Aorta (tissue), 5 donors: ENCODE measurements around the gene CCDC92. TPM values are rescaled to one million over a fixed set of nuclear protein-coding genes. Genes with fewer than 3 reads are reported as not detected.

Experiments
- ATAC-seq: fragments of 200-7000 bp; cut with Tn5 transposase; one replicate; pipeline ENCODE4 v1.9.1; 2022; ENCODE audit warnings: moderate library complexity; ENCODE audit not compliant: low FRiP score
- DNase-seq, 2 donors: peaks; one replicate each; pipeline ENCODE4 v3.0.0-alpha.2; 2020
- H3K27ac ChIP-seq, 2 donors: one replicate each; pipeline ENCODE4 v1.5.1; 2013; ENCODE audit warnings: low read length in 2 of 2, mild to moderate bottlenecking in 2 of 2, moderate library complexity in 2 of 2, control low read depth in 1 of 2, inconsistent platforms in 1 of 2, low read depth in 1 of 2
- H3K27me3 ChIP-seq, 2 donors: one replicate each; pipeline ENCODE4 v1.6.1; 2013; ENCODE audit warnings: control low read depth in 1 of 2, low read length in 1 of 2, mild to moderate bottlenecking in 1 of 2, moderate library complexity in 1 of 2; ENCODE audit not compliant: insufficient read depth in 2 of 2, control insufficient read depth in 1 of 2
- H3K36me3 ChIP-seq, 2 donors: one replicate each; pipeline ENCODE4 v1.6.1; 2013; ENCODE audit warnings: control low read depth in 1 of 2, low read length in 1 of 2, mild to moderate bottlenecking in 1 of 2; ENCODE audit not compliant: insufficient read depth in 2 of 2, control insufficient read depth in 1 of 2
- H3K4me1 ChIP-seq, 2 donors: one replicate each; pipeline ENCODE4 v1.6.1; 2013; ENCODE audit warnings: low read length in 2 of 2, control low read depth in 1 of 2, mild to moderate bottlenecking in 1 of 2, moderate library complexity in 1 of 2; ENCODE audit not compliant: insufficient read depth in 2 of 2, control insufficient read depth in 1 of 2
- H3K4me3 ChIP-seq, 2 donors: one replicate each; pipeline ENCODE4 v1.5.1; 2013; ENCODE audit warnings: low read length in 2 of 2, control low read depth in 1 of 2, mild to moderate bottlenecking in 1 of 2
- H3K9me3 ChIP-seq: one replicate; pipeline ENCODE4 v1.6.1; 2013; ENCODE audit warnings: mild to moderate bottlenecking, low read length; ENCODE audit not compliant: control insufficient read depth
- WGBS, 2 donors: extraction: QIAGEN DNeasy Blood & Tissue Kit; methylation state at CpG; one replicate each; pipeline ENCODE4 v1.1.7; 2013; 5-methylcytosine and 5-hydroxymethylcytosine counted together
- intact Hi-C, 2 donors: fragments of 100-400 bp; cut with DNase I; formaldehyde crosslinking; loops; one replicate each; pipeline versions ENCODE4 v1.14.2 to v1.15.0; 2022
- polyA plus RNA-seq, 2 donors: library from polyadenylated mRNA; stranded (reverse); fragments of 200-250 nt; gene quantifications; one replicate each; pipeline ENCODE4 v1.2.3, GENCODE V29; 2013
- total RNA-seq, 2 donors: library from RNA; stranded (reverse); fragmentation: NEBNext Ultra II Directional; extraction: Animal tissue kit (Norgen Biotek cat#: 25700); gene quantifications; one replicate each; pipeline ENCODE4 v1.2.1, GENCODE V29; 2021
- donor health status: healthy with polysubstance abuse.
- donor health status: Bipolar disorder and iron deficiency.
- donor health status: DM: no; HTN: no; CAD: no.
- donor health status: DM: no; HTN: no; CAD: no.
- donor health status: DM: yes; HTN: yes; CAD: no.

Gene CCDC92
- total and polyA plus RNA-seq, 4 donors: 46.3 to 70.8 (median 59.4) TPM

DNA sequence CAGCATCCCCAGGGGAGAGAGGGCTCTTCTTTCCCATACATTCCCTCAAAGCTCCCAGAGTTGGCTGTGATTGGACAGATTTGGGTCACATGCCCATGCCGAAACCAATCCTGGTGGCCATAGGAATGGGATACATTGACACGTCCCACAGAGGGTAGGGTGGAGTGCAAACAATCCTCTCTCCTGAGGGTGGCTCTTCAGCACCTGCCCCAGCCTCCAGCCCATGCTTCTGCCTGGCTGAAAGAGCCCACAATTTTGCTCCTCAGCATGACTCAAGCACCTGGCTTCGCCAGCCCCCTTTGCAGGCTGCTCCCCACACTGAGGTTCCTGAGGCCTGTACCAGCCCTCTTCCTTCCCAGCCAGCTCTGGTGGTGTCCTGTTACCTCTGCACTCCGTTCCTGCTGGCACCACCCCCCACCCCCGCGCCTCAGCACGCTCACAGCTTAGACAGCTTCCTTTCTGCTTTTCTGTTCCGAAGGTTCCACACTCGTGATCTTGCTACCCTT, 71.7 kb downstream of the CCDC92 start:
- no peak for ATAC-seq

GRCh38 chr12:123899368-123899767, 73.3 kb downstream of the CCDC92 start:
- H3K27me3 ChIP-seq: no peaks in the 10 kb centered on the region
- WGBS, 2 donors: 85 to 86% methylated on average over 9 of the region's 9 CpGs
- H3K36me3 ChIP-seq: no peaks in the 10 kb centered on the region
- ATAC-seq (no peak), DNase-seq (peak in 1 of 2 donors; percentile 21)
- H3K27ac ChIP-seq: no peak overlapping the region
- H3K4me3 ChIP-seq: no peak overlapping the region
- H3K9me3 ChIP-seq: no peaks in the 10 kb centered on the region
- intact Hi-C loops: no loop called here
- no peaks in the 10 kb centered on the region for H3K4me1 ChIP-seq

More for the DNA sequence above, 71.7 kb downstream of the CCDC92 start:
- H3K27ac ChIP-seq: no peak overlapping the region
- H3K36me3 ChIP-seq: no peaks in the 10 kb centered on the region
- H3K4me3 ChIP-seq: no peak overlapping the region
- no peaks in the 10 kb centered on the region for H3K9me3 ChIP-seq
- no peaks in the 10 kb centered on the region for H3K27me3 ChIP-seq
- intact Hi-C loops: no loop called here
- DNase-seq: peak in 1 of 2 donors; percentile 68
- no peaks in the 10 kb centered on the region for H3K4me1 ChIP-seq
- WGBS, 2 donors: 49 to 50% methylated on average over 9 of the region's 9 CpGs

DNA sequence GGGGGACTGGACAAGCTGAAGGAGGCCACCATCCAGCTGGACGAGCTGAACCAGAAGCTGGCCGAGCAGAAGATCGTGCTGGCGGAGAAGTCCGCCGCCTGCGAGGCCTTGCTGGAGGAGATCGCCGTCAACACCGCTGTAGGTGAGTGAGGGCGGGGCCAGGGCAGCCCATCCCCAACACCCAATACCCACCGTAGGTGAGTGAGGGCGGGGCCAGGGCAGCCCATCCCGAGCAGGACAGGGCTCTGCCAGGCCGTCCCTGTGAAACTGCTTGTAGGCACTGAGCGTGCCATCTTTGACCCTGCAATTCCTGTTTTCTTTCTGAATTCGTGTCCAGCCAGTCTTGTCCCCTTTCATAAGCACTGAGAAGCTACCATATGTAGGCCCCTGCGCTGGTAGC, 74.0 kb downstream of the CCDC92 start:
- Histone ChIP-seq H3K27me3 (no peaks in the 10 kb centered on the region), H3K4me1 (no peaks in the 10 kb centered on the region), H3K9me3 (no peaks in the 10 kb centered on the region), H3K36me3 (no peaks in the 10 kb centered on the region), H3K4me3 (no peak overlapping the region), H3K27ac (no peak overlapping the region)
- peak in 1 of 2 donors; percentile 68 for DNase-seq
- intact Hi-C loops: no loop called here
- WGBS, 2 donors: 85% methylated on average over 18 of the region's 18 CpGs
- ATAC-seq: no peak

GRCh38 chr12:123897221-123897620, 75.4 kb downstream of the CCDC92 start:
- no peak overlapping the region for H3K27ac ChIP-seq
- ATAC-seq: no peak
- no peak overlapping the region for H3K4me3 ChIP-seq
- H3K9me3 ChIP-seq: no peaks in the 10 kb centered on the region
- peak in 1 of 2 donors; percentile 40 for DNase-seq
- 74 to 79% methylated on average over 5 of the region's 5 CpGs for WGBS, 2 donors
- intact Hi-C loops: no loop called here
- H3K4me1 ChIP-seq: no peaks in the 10 kb centered on the region
- no peaks in the 10 kb centered on the region for H3K27me3 ChIP-seq
- no peaks in the 10 kb centered on the region for H3K36me3 ChIP-seq

DNA sequence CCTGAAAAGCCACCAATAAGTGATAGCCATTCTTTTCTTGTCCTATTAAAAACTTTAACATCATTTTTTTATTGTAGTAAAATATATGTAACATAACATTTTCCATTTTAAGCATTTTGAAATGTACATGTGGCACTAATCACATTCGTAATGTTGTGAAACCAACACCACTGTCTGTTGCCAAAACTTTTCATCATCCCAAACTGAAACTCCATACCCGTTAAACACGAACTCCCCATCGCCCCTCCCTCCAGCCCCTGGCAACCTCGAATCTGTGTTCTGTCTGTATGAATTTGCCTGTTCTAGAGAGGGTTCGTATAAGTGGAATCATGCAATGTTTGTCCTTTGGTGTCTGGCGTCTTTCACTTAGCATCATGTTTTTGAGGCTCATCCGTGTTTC, 75.9 kb downstream of the CCDC92 start:
- Histone ChIP-seq H3K27ac (no peak overlapping the region), H3K27me3 (no peaks in the 10 kb centered on the region), H3K4me3 (no peak overlapping the region), H3K4me1 (no peaks in the 10 kb centered on the region), H3K9me3 (no peaks in the 10 kb centered on the region), H3K36me3 (no peaks in the 10 kb centered on the region)
- no peak for ATAC-seq
- intact Hi-C loops: no loop called here
- DNase-seq: peak in 1 of 2 donors; percentile 52
- 51% methylated on average over 8 of the region's 8 CpGs for WGBS, 2 donors

DNA sequence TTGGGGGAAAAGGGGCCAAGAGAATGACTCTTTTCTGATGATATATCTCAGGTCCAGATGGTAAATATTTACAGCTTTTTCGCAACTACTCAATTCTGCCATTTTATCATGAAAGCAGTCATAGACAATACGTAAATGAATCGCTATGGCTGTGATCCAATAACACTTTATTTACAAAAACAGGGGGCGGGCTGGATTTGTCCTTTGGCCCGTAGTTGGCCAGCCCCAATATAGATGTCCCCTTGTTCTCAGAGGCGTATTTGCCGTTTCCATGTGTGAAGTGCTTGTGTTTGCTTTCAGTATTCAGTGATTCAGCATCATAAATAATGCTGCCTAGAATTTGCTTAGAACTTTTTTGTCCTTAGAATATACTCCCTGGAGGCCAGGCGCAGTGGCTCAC, 77.2 kb downstream of the CCDC92 start:
- 89 to 92% methylated on average over 8 of the region's 8 CpGs for WGBS, 2 donors
- no peaks in the 10 kb centered on the region for H3K27me3 ChIP-seq
- H3K4me1 ChIP-seq: no peaks in the 10 kb centered on the region
- H3K27ac ChIP-seq: no peak overlapping the region
- no peak for ATAC-seq
- H3K36me3 ChIP-seq: no peaks in the 10 kb centered on the region
- DNase-seq: peak in 1 of 2 donors; percentile 5
- no peaks in the 10 kb centered on the region for H3K9me3 ChIP-seq
- H3K4me3 ChIP-seq: no peak overlapping the region
- intact Hi-C loops: no loop called here

GRCh38 chr12:123894823-123895345, 77.7 kb downstream of the CCDC92 start:
- Histone ChIP-seq H3K27ac (no peak overlapping the region), H3K4me1 (no peaks in the 10 kb centered on the region), H3K27me3 (no peaks in the 10 kb centered on the region), H3K36me3 (no peaks in the 10 kb centered on the region), H3K9me3 (no peaks in the 10 kb centered on the region), H3K4me3 (no peak overlapping the region)
- 68 to 76% methylated on average over 4 of the region's 4 CpGs for WGBS, 2 donors
- ATAC-seq: no peak
- intact Hi-C loops: no loop called here
- DNase-seq: no peak

DNA sequence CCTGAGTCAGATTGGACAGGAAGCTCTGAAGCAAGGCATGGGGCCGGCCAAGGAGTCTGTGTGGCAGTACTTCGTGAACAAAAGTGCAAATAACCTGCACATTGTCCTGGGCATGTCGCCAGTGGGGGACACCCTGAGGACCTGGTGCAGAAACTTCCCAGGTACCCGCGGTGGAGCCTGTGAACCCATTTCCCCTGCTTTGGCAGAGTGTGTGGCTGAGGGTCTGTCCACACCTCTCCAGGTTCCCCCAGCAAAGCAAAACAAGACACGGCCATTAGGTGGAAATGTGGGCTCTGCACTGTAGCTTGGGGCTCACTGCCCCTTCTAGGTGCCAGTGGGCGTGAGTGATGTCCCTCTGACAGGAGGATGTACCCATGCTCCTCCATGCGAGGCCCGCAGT, 79.4 kb downstream of the CCDC92 start:
- ATAC-seq (no peak), DNase-seq (peak in 1 of 2 donors; percentile 60)
- no peaks in the 10 kb centered on the region for H3K4me1 ChIP-seq
- H3K4me3 ChIP-seq: no peak overlapping the region
- 83 to 86% methylated on average over 9 of the region's 9 CpGs for WGBS, 2 donors
- intact Hi-C loops: no loop called here
- H3K9me3 ChIP-seq: no peaks in the 10 kb centered on the region
- H3K27me3 ChIP-seq: no peaks in the 10 kb centered on the region
- H3K36me3 ChIP-seq: no peaks in the 10 kb centered on the region
- H3K27ac ChIP-seq: no peak overlapping the region

DNA sequence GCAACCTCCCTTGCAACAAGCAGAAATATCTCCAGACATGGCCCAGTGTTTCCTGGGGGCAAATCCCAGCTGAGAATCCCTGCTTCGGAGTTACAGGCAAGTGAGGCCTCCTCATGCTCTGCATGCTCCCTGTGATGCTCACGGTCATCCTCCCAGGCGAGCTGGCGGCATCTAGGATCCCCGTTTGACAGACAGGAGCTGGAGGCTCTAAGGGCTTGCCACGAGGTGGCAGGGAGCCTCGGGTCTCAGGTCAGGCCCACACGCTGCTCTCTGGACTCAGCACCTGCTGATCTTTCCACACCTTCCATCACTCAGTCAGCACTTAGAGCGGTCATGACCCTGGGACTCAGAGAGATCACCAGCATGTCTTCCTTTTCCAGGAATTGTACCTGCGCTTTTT, 79.8 kb downstream of the CCDC92 start:
- WGBS, 2 donors: 75 to 78% methylated on average over 10 of the region's 10 CpGs
- intact Hi-C loops: no loop called here
- Histone ChIP-seq H3K27ac (no peak overlapping the region), H3K4me1 (no peaks in the 10 kb centered on the region), H3K36me3 (no peaks in the 10 kb centered on the region), H3K27me3 (no peaks in the 10 kb centered on the region), H3K9me3 (no peaks in the 10 kb centered on the region), H3K4me3 (no peak overlapping the region)
- DNase-seq (peak in 1 of 2 donors; percentile 25), ATAC-seq (no peak)
